GM19238 (cell line): ENCODE measurements around the gene PLEKHA6.

Experiments
- DNase-seq: peaks from one replicate; pipeline ENCODE4 v3.0.0; 2011; ENCODE audit warnings: low spot score; ENCODE audit not compliant: insufficient read length

Gene PLEKHA6

GRCh38 chr1:204359474-204360255 is at the start of gene PLEKHA6:
Gene PLEKHA6, minus strand, starts transcription at chr1:204359929. Its CDS starts 86,202 bp downstream, at chr1:204273727.
- DNase-seq = no peak

- no peak for DNase-seq
These were observed 49.4 kb upstream of the PLEKHA6 start for GRCh38 chr1:204409123-204409522.

- DNase-seq = no peak
These were observed 48.9 kb upstream of the PLEKHA6 start for GRCh38 chr1:204408602-204409001.

- no peak for DNase-seq
These were observed 48.4 kb upstream of the PLEKHA6 start for GRCh38 chr1:204408074-204408507.

DNA sequence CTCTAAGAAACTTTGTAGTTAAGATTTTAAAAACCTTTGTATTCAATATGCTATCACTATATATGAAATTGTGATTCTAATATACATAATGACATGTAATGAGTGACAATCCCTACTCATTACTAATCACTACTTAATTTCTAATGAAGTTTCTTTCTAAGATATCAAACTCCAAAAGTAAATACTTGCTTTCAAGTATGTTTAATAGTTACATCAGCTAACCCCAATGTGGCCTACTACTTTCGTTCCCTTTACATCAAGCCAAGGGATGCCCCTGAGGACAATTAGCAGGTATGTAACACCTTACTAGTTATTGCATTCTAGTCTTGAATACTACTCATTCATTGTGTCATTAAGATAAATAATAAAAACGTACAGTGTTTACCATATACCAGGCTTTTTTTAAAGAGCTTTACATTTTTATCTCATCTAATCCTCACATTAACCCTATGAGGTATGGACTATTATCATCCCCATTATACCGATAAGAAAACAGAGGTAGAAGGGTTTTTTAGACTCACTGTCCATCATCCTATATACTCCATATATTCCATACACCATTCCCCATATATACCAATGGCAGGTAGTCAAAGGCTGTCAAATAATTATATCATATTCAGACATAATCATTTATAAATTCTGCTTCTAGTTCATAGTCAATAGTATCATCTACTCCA is 47.7 kb upstream of the PLEKHA6 start:
- DNase-seq = no peak

DNA sequence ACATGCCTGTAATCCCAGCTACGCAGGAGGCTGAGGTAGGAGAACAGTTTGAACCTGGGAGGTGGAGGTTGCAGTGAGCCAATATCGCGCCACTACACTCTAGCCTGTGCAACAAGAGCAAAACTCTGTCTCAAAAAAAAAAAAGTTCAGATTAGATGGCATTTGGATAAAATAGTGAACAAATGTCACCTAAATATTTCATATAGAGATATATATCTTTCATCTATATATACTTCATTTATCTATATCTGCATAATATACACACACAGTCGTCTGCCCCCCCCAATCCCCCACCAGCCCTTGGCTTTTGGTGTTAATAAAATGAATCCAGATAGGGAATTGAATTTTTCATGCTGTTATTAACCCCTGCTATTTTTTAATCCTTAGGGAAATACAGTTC is 46.9 kb upstream of the PLEKHA6 start:
- no peak for DNase-seq

DNA sequence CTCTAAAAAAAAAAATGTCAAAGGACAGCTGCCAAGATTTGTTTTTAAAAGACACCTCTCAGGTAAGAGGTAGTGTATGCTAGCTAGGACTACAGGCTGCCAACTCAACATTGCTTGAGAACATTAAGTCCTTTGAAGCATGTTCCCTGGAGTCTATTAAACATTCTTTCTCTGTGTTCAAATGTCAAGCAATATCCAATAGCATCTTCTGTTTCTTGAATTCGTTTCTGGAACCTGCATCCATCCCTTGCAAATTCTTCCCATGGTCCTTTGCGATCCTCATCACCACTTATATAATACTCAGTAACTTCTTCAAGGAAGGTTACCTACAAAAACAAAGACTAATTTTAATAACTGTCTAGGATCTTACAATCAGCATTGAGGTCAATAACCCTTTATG is 46.3 kb upstream of the PLEKHA6 start:
- DNase-seq = no peak

DNA sequence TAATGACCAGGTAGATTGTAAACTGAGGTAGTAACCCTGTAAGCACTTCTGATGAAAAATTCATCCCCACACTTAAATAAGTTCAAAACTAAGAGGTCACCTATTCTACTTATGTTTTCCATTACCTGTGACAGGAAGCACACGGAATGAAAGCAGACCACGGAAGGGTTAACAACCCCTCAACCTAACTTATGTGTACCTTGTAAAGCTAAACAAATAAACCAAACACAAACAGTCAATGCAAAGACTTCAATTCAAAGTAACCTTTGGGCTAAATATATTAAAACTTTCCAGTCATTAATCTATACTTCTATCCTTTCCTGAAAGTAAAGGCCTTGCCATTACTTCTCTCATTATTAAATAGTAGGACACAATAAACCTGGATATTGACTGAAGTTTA is 44.9 kb upstream of the PLEKHA6 start:
- no peak for DNase-seq

- DNase-seq = no peak
These were observed 42.7 kb upstream of the PLEKHA6 start for GRCh38 chr1:204402391-204402790.

DNA sequence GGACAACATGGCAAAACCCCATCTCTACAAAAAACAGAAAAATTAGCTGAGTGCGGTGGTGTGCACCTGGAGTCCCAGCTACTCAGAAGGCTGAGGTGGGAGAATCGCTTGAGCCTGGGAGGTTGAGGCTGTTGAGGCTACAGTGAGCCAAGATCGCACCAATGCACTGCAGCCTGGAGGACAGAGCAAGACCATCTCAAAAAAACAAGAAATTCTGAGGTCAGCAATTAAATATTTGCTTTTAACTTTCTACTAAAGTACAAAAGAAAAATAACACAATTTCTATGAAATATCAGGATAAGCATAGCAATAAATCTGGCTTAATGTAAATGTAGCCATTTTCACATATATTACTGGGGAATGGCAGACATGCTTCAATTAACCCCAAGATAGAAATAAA is 42.0 kb upstream of the PLEKHA6 start:
- DNase-seq = no peak

GRCh38 chr1:204400882-204401510 is 41.3 kb upstream of the PLEKHA6 start:
- no peak for DNase-seq

GRCh38 chr1:204398197-204399125 is 38.7 kb upstream of the PLEKHA6 start:
- peak; percentile 68 for DNase-seq

DNA sequence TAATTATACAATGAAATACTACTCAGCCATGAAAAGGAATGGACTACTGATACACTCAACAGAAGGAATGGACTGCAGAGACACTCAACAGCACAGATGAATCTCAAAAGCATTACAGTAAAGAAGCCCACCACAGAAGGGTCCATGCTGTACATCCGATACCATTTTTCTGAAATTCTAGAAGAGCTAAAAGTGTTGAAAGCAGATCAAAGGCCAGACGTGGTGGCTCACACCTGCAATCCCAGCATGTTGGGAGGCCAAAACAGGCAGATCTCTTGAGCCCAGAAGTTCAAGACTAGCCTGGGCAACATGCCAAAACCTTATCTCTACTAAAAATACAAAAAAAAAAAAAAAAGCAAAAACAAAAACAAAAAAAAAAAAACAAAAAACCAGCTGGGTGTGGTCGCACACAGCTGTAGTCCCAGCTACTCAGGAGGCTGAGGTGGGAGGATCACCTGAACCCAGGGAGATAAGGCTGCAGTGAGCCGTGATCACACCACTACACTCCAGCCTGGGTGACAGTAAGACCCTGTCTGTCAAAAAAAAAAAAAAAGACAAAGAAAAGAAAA is 36.4 kb upstream of the PLEKHA6 start:
- no peak for DNase-seq

DNA sequence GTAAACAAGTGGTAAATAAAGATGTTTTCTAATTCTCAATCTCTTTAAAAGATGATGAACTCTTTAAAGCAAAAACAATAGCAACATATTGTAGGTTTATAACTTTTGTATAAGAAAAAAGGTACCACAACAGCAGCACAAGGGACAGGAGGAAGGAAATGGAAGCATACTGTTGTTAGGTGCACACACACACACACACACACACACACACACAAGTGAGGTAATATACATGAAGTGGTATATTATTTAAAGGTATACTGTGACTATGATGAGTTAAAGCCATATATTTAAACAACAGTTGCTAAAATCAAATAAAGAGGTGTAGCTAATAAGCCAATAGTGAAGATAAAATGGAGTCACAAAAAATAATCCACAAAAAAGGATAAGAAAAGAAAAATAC is 31.9 kb upstream of the PLEKHA6 start:
- DNase-seq = no peak

- no peak for DNase-seq
These were observed 31.2 kb upstream of the PLEKHA6 start for GRCh38 chr1:204390751-204391466.

- no peak for DNase-seq
These were observed 26.0 kb upstream of the PLEKHA6 start for GRCh38 chr1:204385727-204386126.

- no peak for DNase-seq
These were observed 25.1 kb upstream of the PLEKHA6 start for GRCh38 chr1:204384636-204385352.

DNA sequence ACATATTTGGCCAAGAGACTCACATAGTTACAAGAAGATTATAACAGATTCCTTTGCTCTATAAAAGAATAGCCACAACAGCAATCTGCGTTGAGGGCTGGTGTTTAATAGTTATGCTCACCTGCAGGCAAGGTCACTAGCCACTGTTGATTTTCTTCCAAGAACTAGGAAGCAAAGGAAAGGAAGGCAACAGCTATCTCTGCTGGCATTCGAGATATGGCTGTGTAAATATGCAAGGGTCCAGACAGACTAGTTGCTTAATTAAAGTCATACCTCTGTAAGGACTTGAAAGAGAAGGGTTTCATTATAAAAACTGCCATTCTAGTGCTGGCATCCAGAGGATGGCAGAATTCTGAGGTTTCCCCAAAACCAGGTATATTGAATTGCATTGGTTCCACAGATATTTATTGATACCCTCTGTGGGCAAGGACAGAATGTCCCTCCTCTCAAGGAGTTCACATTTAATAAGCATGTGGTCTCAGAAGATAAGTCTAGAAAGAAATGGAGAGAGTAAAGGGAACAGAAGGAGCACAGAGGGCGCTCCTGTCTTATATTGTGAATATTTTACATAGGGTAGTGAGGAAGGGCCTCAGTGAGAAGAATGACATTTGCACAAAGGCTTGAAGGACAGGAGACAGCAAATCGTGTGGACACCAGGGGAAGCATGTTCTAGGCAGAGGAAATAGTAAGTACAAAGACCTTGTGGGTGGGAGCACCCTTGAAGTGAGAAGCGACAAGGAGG is 23.6 kb upstream of the PLEKHA6 start:
- DNase-seq = no peak

- no peak for DNase-seq
These were observed 23.0 kb upstream of the PLEKHA6 start for GRCh38 chr1:204382714-204383083.
